HTR-8/SVneo (cell line): ENCODE measurements around the gene U2AF1.
"Not testable (repeated sequence)": the region's sequence is repeated elsewhere in the genome, so short reads cannot be mapped to it uniquely, and the experiment has no call there.

Experiments
- DNase-seq: peaks from one replicate; pipeline ENCODE4 v3.0.0; 2011; ENCODE audit warnings: low spot score, mixed read lengths; ENCODE audit not compliant: insufficient read length
- FAIRE-seq: peaks from 2 replicates; lab custom pipeline; 2011; peaks lifted over from hg19 to GRCh38; lab: Jason Lieb, UNC

The U2AF1 gene

DNA sequence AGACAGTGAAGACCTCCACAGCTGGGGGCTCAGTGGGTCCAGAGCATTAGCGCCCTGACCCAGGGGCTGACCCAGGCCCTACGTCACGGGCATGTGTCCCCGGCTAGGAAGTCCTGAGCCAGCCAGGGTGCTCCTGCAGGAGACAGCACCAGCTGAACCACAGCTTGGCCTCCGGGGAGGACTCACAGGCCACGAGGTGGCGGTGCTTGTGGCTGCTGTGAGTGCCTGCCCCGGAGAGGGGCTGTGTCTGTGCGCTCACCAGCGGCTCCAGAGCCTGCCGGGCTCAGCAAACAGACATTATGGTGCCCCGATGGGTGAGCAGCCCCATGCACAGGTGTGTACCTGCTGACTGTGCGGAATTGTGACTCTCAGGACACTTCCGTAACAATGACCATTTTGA is 62.8 kb downstream of the U2AF1 start:
- FAIRE-seq, DNase-seq: not testable (repeated sequence)

DNA sequence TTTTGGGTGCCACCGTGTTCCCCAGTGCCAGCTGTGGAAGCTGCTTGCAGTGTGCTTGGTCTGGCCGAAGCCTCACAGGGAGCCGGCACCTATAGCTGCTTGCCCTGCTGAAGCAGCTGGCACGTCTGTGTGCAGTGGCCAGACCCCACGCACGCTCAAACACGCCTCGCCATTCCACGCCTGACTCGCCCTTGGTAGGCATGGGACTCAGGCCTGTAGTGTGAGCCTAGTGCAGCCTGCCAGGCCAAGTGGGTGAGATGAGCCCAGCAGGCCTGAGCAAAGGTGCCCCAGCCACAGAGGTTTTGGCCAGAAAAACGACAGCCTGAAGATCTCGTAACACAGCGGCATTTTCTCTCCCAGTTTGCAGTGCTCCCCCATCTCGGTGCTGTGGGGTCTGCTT is 64.1 kb downstream of the U2AF1 start:
- not testable (repeated sequence) for FAIRE-seq, DNase-seq
